Activated gamma-delta T cell treated with Interleukin-2 at 50 U/mL for 16 hours (primary cell): Measurements from ENCODE around the gene FBXL17.
"Not testable (repeated sequence)": the region's sequence is repeated elsewhere in the genome, so short reads cannot be mapped to it uniquely, and the experiment has no call there.

Source experiments
- DNase-seq: peaks from one replicate; pipeline ENCODE4 v3.0.0-alpha.2; 2020

The FBXL17 gene

GRCh38 chr5:108381954-108382783 is at the start of gene FBXL17:
FBXL17 (minus strand) TSS chr5:108382098.
- DNase-seq: peak; percentile 85

- no peak for DNase-seq
These were observed 49.2 kb upstream of the FBXL17 start for GRCh38 chr5:108430931-108431608.

- no peak for DNase-seq
These were observed 39.8 kb upstream of the FBXL17 start for GRCh38 chr5:108421713-108422112.

- DNase-seq: no peak
These were observed 38.9 kb upstream of the FBXL17 start for GRCh38 chr5:108420755-108421154.

- DNase-seq: no peak
These were observed 38.3 kb upstream of the FBXL17 start for GRCh38 chr5:108420158-108420557.

GRCh38 chr5:108418197-108418596 is 36.3 kb upstream of the FBXL17 start:
- no peak for DNase-seq

DNA sequence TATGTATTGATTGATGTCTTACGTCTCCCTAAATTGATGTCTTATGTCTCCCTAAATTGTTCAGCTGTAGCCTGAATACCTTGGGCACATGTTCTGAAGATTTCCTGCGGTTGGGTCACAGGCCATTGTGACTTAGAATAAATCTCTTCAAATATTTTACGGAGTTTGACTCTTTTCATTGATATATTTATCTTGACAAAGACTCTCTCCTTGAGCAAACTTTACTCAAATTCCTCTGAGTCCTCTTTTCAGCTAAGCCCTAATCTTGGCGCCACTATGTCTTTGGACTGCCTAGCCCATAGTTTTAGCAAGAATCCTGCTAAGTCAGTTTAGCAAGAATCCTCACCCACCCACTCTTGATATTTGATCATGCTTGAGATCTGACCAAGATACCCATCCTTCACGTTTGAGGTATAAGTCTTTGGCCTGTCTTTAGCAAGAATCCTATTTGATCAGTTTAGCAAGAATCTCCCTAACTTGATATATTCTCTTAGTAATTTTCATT is 35.3 kb upstream of the FBXL17 start:
- no peak for DNase-seq

DNA sequence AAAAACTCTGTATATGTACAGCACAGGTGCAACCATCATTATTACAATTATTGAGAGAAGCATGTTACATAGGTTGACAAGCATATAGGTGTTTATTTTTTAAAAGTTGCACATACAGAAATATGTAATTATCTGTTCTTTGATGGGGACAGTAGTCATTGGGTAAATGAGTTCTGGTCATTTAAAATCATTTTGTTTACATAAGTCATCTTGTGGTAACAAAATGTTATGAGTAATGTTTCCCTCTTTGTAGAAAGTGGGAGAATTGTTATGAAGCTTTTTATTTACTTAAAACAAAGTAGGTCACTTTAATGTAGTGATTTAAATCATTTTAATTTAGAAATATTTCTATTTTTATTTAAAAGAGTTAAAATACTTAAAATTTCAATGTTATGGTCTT is 33.8 kb upstream of the FBXL17 start:
- DNase-seq: no peak

GRCh38 chr5:108409786-108410185 is 27.9 kb upstream of the FBXL17 start:
- no peak for DNase-seq

DNA sequence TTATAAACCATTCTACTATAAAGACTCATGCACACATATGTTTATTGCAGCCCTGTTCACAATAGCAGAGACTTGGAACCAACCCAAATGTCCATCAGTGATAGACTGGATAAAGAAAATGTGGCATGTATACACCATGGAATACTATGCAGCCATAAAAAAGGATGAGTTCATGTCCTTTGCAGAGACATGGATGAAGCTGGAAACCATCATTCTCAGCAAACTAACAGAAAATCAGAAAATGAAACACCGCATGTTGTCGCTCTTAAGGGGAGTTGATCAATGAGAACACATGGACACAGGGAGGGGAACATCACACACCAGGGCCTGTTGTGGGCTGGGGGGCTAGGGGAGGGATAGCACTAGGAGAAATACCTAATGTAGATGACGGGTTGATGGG is 23.3 kb upstream of the FBXL17 start:
- DNase-seq: not testable (repeated sequence)

- no peak for DNase-seq
These were observed 17.1 kb upstream of the FBXL17 start for GRCh38 chr5:108398964-108399363.

GRCh38 chr5:108396837-108397236 is 14.9 kb upstream of the FBXL17 start:
- DNase-seq: not testable (repeated sequence)

- DNase-seq: no peak
These were observed 5.9 kb upstream of the FBXL17 start for GRCh38 chr5:108387758-108388157.

DNA sequence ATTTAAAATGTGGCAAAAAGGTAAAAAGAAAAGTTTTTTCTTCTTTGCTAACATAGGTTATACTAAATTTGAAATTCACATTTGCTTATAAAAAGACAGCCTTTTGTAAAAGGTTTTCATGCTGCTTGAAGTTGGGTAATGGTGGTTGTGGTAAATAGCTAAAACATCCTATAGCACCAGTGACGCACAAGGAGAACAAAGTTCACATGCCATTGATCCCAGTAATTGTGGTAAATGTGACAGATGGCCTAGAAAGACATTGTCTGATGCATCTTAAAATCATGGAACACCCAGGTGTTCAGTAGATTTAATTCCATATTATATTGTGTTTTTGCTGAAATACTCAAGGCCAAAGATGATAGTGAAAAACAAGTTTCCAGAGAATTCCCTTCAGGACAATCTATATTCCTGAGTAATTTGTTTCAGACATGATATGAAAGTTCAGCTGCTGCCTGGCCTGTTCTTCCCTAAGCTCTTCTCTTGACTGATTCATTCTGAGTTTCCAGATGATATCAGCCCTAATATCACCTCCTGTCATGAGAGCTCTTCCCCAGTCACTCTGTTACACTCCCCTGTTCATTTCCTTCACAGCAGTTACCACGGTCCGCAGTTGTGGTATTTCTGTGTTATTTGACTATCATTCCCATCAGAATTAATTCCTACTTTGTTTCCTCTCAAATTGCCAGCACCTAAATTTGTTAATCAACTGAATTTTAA is 4.6 kb upstream of the FBXL17 start:
- DNase-seq: no peak

GRCh38 chr5:108384741-108385140 is 2.8 kb upstream of the FBXL17 start:
- no peak for DNase-seq

GRCh38 chr5:108382784-108383330 is 959 bp upstream of the FBXL17 start:
- DNase-seq: peak; percentile 15

DNA sequence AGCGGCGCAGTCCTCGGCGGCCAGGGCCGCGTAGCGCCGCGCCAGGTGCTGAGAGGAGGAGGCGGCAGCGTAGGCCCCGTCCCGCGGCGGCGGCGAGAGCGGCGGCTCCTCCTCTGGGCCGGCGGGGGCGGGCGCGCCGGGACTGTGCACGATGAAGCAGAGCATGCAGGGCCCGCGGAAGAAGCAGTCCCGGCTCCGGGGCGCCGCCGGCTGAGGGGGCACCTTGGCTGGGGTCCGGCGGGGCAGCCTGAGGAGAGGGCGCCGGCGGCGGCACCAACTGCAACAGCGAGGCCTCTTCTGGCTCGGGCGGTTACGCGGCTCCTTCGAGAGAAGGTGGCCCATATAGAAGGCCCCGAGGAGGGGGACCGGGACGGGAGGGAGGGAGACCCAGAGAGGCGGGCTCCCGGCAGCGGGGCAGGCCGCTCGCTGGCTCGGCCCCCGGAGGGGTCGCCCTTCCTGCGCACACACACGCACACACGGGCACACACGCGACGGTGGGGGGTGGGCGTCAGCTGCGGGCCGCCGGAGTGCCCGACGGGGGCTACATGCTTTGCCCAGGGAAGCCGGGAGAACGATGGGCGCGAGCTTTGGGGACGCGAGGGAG is 446 bp downstream of the FBXL17 start:
- DNase-seq: peak; percentile 79

DNA sequence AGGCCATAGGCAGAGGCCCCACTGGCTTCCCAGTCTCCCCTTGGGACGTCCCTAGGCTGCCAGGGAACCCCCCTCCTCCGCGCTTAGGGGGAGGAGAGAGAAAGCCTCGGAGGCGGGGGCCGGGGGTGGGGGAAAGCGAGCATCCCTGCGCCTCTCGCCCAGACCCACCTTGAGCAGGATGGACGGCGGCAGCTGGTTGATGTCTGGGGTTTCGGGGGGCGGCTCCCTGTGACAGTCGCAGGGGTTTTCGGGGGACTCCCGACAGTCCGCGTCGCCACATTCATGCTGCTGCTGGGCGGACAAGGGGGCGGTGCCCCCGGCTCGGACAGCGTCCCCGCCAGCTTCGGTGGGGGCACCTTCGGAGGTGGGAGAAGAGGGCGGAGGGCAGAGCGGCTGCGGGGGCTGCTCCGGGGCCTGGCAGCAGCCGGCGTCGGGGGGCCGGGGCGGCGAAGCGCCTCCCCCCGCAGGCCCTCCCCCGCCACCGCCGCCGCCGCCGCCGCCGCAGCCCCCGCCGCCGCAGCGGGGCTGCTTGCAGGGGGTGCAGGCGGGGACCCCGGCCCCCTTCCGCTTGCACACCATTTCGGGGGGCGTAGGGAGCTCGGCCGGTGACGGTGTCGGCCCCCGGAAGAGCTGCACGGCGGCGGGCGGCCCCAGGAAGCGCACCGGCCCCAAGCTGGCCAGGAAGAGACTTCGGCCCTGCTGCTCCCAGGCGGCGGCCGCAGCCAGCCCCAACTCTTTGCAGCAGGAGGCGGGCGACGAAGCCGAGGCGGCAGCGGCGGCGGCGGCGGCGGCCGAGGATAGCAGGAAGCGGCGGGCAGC is 1.2 kb downstream of the FBXL17 start:
- peak; percentile 47 for DNase-seq

DNA sequence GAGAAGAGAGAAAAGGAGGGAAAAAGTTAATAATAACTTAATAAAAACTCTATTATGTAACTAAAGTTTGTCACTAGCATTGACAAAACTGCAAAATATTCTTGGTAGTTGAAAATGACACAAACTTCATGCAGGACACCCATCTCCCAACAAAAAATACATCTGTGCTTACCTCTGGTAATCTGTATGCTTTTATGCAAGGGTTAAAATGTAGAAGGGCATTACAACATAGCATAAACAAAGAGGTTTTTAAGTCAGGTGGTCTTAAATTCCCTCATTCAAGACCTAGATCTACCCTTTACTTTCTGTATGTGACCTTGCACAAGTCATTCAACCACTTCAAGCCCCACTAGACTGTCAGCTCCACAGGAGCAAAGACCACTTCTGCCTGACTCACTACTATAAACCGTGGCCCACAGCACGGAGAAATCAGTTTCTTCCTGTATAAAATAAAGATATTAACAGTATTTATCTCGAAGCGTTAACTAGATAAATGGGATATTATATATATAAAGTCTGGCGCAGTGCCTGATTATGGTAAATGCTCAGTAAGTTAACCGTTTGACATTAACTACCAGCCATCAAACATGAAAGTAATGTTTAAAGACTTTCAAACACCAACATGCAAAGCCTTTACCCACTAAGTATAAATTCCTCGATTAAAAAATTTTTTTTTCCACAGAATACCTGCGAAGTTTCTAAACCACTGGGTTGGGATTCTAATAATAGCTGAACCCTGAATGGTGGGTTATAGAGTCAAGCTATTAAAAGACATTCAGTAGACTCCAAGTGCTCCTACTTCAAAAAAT is 2.0 kb downstream of the FBXL17 start:
- DNase-seq: no peak

GRCh38 chr5:108375768-108376167 is 6.1 kb downstream of the FBXL17 start:
- no peak for DNase-seq

DNA sequence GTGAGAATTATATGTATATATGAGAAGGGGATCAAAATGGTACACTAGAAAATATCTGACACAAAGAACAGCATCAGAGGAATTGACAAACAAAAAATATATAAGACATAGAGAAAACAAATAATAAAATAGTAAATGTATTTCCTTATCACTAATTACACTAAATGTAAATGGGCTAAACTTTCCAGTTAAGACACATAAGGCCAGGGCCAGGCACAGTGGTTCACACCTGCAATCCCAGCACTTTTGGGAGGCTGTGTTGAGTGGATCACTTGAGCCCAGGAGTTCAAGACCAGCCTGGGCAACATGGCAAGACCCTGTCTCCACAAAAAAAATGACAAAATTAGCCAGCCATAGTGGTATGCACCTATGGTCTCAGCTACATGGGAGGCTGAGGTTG is 8.5 kb downstream of the FBXL17 start:
- no peak for DNase-seq
